Neural progenitor cell (in vitro differentiated cells): ENCODE data around the gene MCUB. TPM values are rescaled to one million over a fixed set of nuclear protein-coding genes. Genes with fewer than 3 reads are reported as not detected.

ENCODE experiments used
- DNase-seq: peaks from one replicate; pipeline ENCODE4 v3.0.0-alpha.2; 2016; ENCODE audit warnings: low spot score
- H2AFZ ChIP-seq: fragments of 200-600 bp; sonication (generic); replicated peaks from 2 replicates; pipeline ENCODE4 v1.6.1; 2016; ENCODE audit warnings: antibody characterized with exemption
- H3F3A ChIP-seq: fragments of 200-600 bp; sonication (generic); 2 replicates; pipeline ENCODE4 v1.6.1; 2016; ENCODE audit warnings: antibody characterized with exemption, low read depth
- H3K27ac ChIP-seq: fragments of 200-600 bp; sonication (generic); 2 replicates; pipeline ENCODE4 v1.5.1; 2016; ENCODE audit warnings: mild to moderate bottlenecking
- H3K27me3 ChIP-seq: fragments of 200-600 bp; sonication (generic); 2 replicates; pipeline ENCODE4 v1.6.1; 2016; ENCODE audit warnings: mild to moderate bottlenecking, moderate library complexity
- H3K36me3 ChIP-seq: fragments of 200-600 bp; sonication (generic); 2 replicates; pipeline ENCODE4 v1.5.1; 2016
- H3K4me1 ChIP-seq: fragments of 200-600 bp; sonication (generic); 2 replicates; pipeline ENCODE4 v1.6.1; 2016; ENCODE audit warnings: mixed run types
- H3K4me2 ChIP-seq: fragments of 200-600 bp; sonication (generic); 2 replicates; pipeline ENCODE4 v1.6.1; 2016
- H3K4me3 ChIP-seq: fragments of 200-600 bp; sonication (generic); 2 replicates; pipeline ENCODE4 v1.5.1; 2016
- H3K79me2 ChIP-seq: fragments of 200-600 bp; sonication (generic); 2 replicates; pipeline ENCODE4 v1.6.1; 2016; ENCODE audit warnings: low read depth
- H3K9ac ChIP-seq: fragments of 200-600 bp; sonication (generic); 2 replicates; pipeline ENCODE4 v1.6.1; 2016
- H3K9me3 ChIP-seq: fragments of 200-600 bp; sonication (generic); 2 replicates; pipeline ENCODE4 v1.5.1; 2016; ENCODE audit warnings: low read depth
- H4K20me1 ChIP-seq: fragments of 200-600 bp; sonication (generic); 2 replicates; pipeline ENCODE4 v1.6.1; 2016; ENCODE audit warnings: low read depth
- H3K27ac Mint-ChIP-seq: 3 replicates; pipeline ENCODE4 v1.8.0; 2021; ENCODE audit warnings: mixed read lengths
- H3K27me3 Mint-ChIP-seq: 2 replicates; pipeline ENCODE4 v1.8.0; 2022; ENCODE audit warnings: low read depth, mild to moderate bottlenecking, inconsistent platforms, moderate library complexity, mixed read lengths; ENCODE audit not compliant: insufficient read depth
- H3K36me3 Mint-ChIP-seq: 3 replicates; pipeline ENCODE4 v1.8.0; 2021; ENCODE audit warnings: mixed read lengths
- H3K4me1 Mint-ChIP-seq: 3 replicates; pipeline ENCODE4 v1.8.0; 2021; ENCODE audit warnings: mixed read lengths
- H3K4me3 Mint-ChIP-seq: 3 replicates; pipeline ENCODE4 v1.8.0; 2021; ENCODE audit warnings: mild to moderate bottlenecking, moderate library complexity, mixed read lengths
- H3K9me3 Mint-ChIP-seq: 3 replicates; pipeline ENCODE4 v1.8.0; 2020; ENCODE audit warnings: mixed read lengths
- EZH2 ChIP-seq: fragments of 200-600 bp; sonication (generic); IDR thresholded peaks from 2 replicates; pipeline ENCODE4 v1.6.1; 2017; ENCODE audit warnings: antibody characterized with exemption, mild to moderate bottlenecking, moderate library complexity
- EZH2phosphoT487 ChIP-seq: fragments of 200-600 bp; sonication (generic); IDR thresholded peaks from 2 replicates; pipeline ENCODE4 v1.6.1; 2017; ENCODE audit warnings: antibody characterized with exemption
- total RNA-seq: library from RNA; depleted of rRNA; stranded (reverse); fragments of >200 nt; gene quantifications from 2 replicates; pipeline ENCODE4 v1.2.3, GENCODE V29; 2015; ENCODE audit warnings: low replicate concordance
- TF ChIP-seq, protein P1 (sequence below): fragments of 200-600 bp; sonication (generic); IDR thresholded peaks from 2 replicates; pipeline ENCODE4 v1.5.1; 2017; ENCODE audit warnings: antibody characterized with exemption, mild to moderate bottlenecking

MCUB gene
- total RNA-seq, 1 donor from 2014 or later, result 30.5 TPM

DNA sequence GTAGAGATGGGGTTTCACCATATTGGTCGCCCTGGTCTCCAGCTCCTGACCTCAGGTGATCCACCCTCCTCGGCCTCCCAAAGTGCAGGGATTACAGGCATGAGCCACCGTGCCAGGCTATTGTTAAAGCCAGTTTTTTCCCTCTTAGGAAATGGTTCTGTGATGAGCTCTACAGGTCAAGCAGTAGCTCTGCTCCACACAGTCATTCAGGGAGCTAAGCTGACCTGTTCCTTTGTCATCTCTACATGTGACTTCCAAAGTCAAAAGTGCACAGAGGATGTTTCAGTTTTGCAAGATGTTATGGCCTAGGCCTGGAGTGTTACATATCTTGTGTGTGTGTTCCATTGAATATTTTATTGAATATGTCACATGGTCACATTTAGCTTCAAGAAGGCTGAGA is 11.4 kb downstream of the MCUB start:
- H4K20me1 ChIP-seq, result no peaks in the 10 kb centered on the region
- no peak overlapping the region for H2AFZ ChIP-seq
- H3K27me3 ChIP-seq, result no peaks in the 10 kb centered on the region
- H3F3A ChIP-seq, result no peaks in the 10 kb centered on the region
- no peaks in the 10 kb centered on the region for H3K9me3 ChIP-seq
- no peaks in the 10 kb centered on the region for H3K36me3 ChIP-seq
- peaks cover 5% of the 10 kb centered on the region for H3K36me3 Mint-ChIP-seq
- no peak overlapping the region for H3K4me2 ChIP-seq
- H3K4me3 Mint-ChIP-seq, result no peak overlapping the region
- H3K79me2 ChIP-seq, result no peaks in the 10 kb centered on the region
- no peaks in the 10 kb centered on the region for H3K4me1 ChIP-seq
- TF ChIP-seq EZH2phosphoT487, result no peak
- TF ChIP-seq, protein P1, sequence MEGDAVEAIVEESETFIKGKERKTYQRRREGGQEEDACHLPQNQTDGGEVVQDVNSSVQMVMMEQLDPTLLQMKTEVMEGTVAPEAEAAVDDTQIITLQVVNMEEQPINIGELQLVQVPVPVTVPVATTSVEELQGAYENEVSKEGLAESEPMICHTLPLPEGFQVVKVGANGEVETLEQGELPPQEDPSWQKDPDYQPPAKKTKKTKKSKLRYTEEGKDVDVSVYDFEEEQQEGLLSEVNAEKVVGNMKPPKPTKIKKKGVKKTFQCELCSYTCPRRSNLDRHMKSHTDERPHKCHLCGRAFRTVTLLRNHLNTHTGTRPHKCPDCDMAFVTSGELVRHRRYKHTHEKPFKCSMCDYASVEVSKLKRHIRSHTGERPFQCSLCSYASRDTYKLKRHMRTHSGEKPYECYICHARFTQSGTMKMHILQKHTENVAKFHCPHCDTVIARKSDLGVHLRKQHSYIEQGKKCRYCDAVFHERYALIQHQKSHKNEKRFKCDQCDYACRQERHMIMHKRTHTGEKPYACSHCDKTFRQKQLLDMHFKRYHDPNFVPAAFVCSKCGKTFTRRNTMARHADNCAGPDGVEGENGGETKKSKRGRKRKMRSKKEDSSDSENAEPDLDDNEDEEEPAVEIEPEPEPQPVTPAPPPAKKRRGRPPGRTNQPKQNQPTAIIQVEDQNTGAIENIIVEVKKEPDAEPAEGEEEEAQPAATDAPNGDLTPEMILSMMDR, result no peak
- TF ChIP-seq EZH2, result no peak
- no peak overlapping the region for H3K27ac ChIP-seq
- no peak overlapping the region for H3K4me3 ChIP-seq
- no peaks in the 10 kb centered on the region for H3K4me1 Mint-ChIP-seq
- DNase-seq, result no peak
- no peaks in the 10 kb centered on the region for H3K27me3 Mint-ChIP-seq
- no peak overlapping the region for H3K27ac Mint-ChIP-seq
- H3K9ac ChIP-seq, result no peak overlapping the region
- peaks cover 4% of the 10 kb centered on the region for H3K9me3 Mint-ChIP-seq

DNA sequence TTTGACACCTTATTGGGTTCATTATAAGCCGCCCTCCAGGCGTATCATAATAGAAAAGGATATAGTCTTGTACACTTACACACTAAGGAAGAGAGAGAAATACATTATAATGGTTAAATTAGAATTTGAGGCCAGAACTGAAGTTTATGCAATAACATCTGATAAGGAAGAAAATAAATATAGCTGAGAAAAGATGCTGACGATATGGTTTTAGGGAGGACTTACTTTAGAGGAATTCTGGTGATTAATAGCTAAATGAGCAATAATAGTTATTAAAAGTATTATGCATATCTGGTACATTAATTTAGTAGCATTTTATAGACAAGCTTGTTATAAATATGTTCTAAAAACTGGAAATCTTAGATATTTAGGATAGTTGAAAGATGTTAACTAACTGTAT is 12.1 kb downstream of the MCUB start:
- Histone ChIP-seq H2AFZ (no peak overlapping the region), H3K79me2 (no peaks in the 10 kb centered on the region), H3K27ac (no peak overlapping the region), H3K9me3 (no peaks in the 10 kb centered on the region), H3K4me2 (no peak overlapping the region), H3K9ac (no peak overlapping the region), H3K4me1 (no peaks in the 10 kb centered on the region), H3K4me3 (no peak overlapping the region), H3K36me3 (no peaks in the 10 kb centered on the region), H4K20me1 (no peaks in the 10 kb centered on the region), H3F3A (no peaks in the 10 kb centered on the region), H3K27me3 (no peaks in the 10 kb centered on the region)
- H3K27ac Mint-ChIP-seq, result no peak overlapping the region
- no peaks in the 10 kb centered on the region for H3K4me1 Mint-ChIP-seq
- H3K36me3 Mint-ChIP-seq, result peaks cover 5% of the 10 kb centered on the region
- H3K9me3 Mint-ChIP-seq, result peaks cover 4% of the 10 kb centered on the region
- no peak for TF ChIP-seq EZH2
- TF ChIP-seq, protein P1, result no peak
- TF ChIP-seq EZH2phosphoT487, result no peak
- H3K27me3 Mint-ChIP-seq, result no peaks in the 10 kb centered on the region
- no peak overlapping the region for H3K4me3 Mint-ChIP-seq
- no peak for DNase-seq

DNA sequence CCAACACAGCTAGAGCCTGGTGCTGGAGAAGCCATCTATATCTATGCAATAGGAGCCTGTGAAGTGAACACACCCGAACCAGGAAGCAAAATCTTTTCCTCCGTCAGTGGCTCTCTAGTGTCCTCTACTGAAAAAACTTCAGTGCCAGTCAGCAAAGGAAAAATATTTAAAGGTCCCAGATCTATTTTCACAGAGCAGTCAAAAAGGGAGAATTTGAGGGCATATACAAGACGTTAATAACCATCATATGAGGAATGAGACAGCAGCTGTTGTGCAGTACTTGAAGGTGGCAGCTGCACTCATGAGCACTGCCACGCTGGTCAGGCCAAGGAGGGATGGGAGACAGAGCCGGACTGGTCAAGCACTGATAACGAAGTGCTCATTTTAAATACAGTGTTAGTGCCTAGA is 14.4 kb downstream of the MCUB start:
- Histone ChIP-seq H3F3A (no peaks in the 10 kb centered on the region), H3K4me1 (no peaks in the 10 kb centered on the region), H2AFZ (no peak overlapping the region), H3K9me3 (no peaks in the 10 kb centered on the region), H3K79me2 (no peaks in the 10 kb centered on the region), H3K27me3 (no peaks in the 10 kb centered on the region), H3K4me3 (no peak overlapping the region), H3K9ac (no peak overlapping the region), H4K20me1 (no peaks in the 10 kb centered on the region), H3K4me2 (no peak overlapping the region), H3K27ac (no peak overlapping the region), H3K36me3 (no peaks in the 10 kb centered on the region)
- Mint-ChIP-seq H3K27ac (no peak overlapping the region), H3K27me3 (no peaks in the 10 kb centered on the region), H3K4me3 (no peak overlapping the region), H3K9me3 (peaks cover 4% of the 10 kb centered on the region), H3K4me1 (no peaks in the 10 kb centered on the region), H3K36me3 (peaks cover 5% of the 10 kb centered on the region)
- TF ChIP-seq EZH2phosphoT487 (no peak), EZH2 (no peak)
- TF ChIP-seq, protein P1, result peak; percentile 7
- no peak for DNase-seq
